MG63 (cell line): Measurements from ENCODE around the gene RNF13. TPM values are rescaled to one million over a fixed set of nuclear protein-coding genes. Genes with fewer than 3 reads are reported as not detected.

Experiments
- DNase-seq: peaks from one replicate; pipeline ENCODE4 v3.0.0-alpha.2; 2020
- H3K27me3 ChIP-seq: fragments of 250-450 bp; sonication (Bioruptor Pico); 2 replicates; pipeline ENCODE4 v1.5.1; 2020; ENCODE audit warnings: mild to moderate bottlenecking, moderate library complexity
- H3K36me3 ChIP-seq: fragments of 250-450 bp; sonication (Bioruptor Pico); 2 replicates; pipeline ENCODE4 v1.5.1; 2020; ENCODE audit warnings: mild to moderate bottlenecking, moderate library complexity
- H3K4me3 ChIP-seq: fragments of 250-450 bp; sonication (Bioruptor Pico); 2 replicates; pipeline ENCODE4 v1.5.1; 2020; ENCODE audit warnings: mild to moderate bottlenecking, moderate library complexity
- H3K9me3 ChIP-seq: fragments of 250-450 bp; sonication (Bioruptor Pico); 2 replicates; pipeline ENCODE4 v1.5.1; 2020; ENCODE audit warnings: mild to moderate bottlenecking, moderate library complexity
- total RNA-seq: library from RNA; depleted of rRNA; stranded (reverse); fragments of >200 nt; shearing (Covaris generic); gene quantifications from 2 replicates; pipeline ENCODE4 v1.2.3, GENCODE V29; 2014; ENCODE audit warnings: low replicate concordance; rRNA removed

Gene RNF13, protein sequence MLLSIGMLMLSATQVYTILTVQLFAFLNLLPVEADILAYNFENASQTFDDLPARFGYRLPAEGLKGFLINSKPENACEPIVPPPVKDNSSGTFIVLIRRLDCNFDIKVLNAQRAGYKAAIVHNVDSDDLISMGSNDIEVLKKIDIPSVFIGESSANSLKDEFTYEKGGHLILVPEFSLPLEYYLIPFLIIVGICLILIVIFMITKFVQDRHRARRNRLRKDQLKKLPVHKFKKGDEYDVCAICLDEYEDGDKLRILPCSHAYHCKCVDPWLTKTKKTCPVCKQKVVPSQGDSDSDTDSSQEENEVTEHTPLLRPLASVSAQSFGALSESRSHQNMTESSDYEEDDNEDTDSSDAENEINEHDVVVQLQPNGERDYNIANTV
- 56.9 and 72.6 TPM in 2 replicates for total RNA-seq

DNA sequence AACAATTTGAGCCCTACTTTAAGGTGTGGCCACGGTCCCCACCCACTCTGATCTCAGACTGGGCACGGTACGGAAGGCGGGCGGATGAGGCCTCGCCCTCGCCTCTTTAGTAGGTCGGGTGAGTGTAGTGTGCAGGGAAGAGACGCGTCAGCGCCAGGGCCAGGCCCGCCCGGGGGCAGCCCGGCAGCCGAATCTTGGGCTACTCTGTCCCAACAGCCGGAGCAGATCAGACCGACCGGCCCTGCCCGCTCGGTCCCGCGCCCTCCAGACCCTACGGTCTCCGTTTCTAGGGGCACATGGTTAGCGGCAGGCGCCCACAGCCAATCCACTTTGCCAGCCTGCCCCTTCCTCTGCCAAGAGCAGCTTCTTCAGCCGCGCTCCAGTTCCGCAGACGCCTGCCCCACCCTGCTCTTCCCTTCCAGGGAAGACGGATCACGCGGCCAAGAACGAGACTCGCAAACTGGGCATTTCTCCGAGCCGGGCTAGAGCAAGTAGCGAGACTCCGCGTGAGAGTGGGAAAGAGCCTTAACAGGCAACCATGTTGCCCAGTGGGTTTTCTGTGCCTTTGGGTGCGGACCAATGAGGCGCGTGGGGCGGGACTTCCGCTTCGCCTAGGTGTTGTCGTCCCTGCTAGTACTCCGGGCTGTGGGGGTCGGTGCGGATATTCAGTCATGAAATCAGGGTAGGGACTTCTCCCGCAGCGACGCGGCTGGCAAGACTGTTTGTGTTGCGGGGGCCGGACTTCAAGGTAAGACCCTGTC lies at the start of gene RNF13:
TSS of gene RNF13 (plus strand) at position 610 of the 761 bp plus-strand sequence. CDS start 32,812 bp downstream, outside the sequence.
- peak; percentile 98 for DNase-seq
- Histone ChIP-seq H3K27me3 (no peaks in the 10 kb centered on the region), H3K36me3 (no peaks in the 10 kb centered on the region; the same call in 1 of the 2 replicates), H3K4me3 (peak within 1 kb of the TSS; percentile 88), H3K9me3 (no peaks in the 10 kb centered on the region)

DNA sequence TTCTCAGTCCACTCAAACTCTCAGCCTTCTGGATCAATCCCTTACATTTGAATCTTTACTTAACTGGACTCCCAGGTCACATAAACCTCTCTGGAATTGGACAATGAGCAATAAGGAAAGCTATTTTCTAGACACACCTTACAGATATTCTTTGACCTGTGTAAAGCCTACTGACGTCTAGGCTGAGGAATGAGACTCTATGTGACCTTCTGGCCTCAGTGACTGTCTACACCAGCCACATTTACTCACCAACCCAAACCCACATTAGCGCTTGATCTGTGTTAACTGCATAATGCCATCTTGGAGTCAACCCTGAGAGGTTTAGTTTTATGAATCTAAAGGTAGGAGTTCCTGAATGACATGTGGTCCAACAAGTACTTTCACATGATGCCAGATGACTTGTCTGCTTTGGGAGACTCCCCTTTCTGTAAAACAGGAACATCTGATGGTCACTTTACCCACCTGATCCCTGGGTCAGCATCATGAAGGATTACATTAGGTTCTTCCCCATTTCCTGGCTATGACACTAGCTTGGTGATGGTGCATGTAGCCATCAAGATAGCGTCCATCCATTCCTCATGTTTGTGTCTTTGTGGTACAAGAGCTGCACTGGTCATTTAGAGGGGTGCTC lies 49.3 kb upstream of the RNF13 start:
- H3K27me3 ChIP-seq, result no peaks in the 10 kb centered on the region
- no peaks in the 10 kb centered on the region for H3K9me3 ChIP-seq
- no peaks in the 10 kb centered on the region for H3K36me3 ChIP-seq
- H3K4me3 ChIP-seq, result no peak overlapping the region
- DNase-seq, result no peak

DNA sequence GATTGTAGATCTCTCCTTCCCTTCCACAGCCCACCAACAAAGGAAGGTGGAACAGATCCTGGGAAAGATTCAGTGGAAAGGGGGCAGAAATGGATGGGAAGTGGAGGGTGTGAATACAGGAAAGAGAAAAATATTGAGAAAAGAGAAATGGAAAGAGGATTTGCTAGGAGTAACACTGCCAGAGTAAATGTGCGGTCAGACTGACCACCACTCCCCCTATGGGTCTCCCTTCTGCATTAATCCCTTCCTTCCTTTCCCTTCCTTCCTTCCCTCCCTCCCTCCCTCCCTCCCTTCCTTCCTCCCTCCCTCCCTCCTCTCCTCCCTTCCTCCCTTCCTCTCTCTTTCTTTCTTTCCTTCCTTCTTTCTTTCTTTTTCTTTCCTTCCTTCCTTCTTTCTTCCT lies 48.7 kb upstream of the RNF13 start:
- Histone ChIP-seq H3K9me3 (no peaks in the 10 kb centered on the region), H3K36me3 (no peaks in the 10 kb centered on the region), H3K4me3 (no peak overlapping the region), H3K27me3 (no peaks in the 10 kb centered on the region)
- DNase-seq, result no peak

DNA sequence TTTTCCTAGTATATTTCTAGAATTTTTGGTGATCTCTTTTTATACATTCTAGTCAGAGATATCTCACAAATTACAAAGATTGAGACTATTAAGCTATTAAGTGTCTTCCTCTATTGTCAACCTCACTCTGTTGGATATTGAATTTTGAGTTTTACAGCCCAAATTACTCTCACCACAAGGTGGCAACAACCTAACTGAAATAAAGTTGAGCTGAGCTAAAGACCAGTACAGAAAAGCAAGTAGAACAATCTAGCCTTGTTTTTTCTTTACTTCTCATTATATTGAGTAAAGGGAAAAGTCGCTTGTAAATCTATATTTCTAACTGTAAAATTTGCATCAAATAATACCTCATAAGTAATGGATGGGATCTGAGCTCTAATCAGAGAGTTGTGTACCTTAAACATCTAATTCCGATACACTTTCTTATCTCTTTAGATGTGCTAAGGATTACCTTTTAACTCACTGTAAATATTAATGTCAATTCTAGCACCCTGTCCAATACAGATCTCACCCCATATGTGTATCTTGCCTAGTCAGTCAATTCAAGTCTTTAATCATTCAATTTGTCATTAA lies 47.2 kb upstream of the RNF13 start:
- H3K9me3 ChIP-seq, result no peaks in the 10 kb centered on the region
- DNase-seq, result no peak
- H3K27me3 ChIP-seq, result no peaks in the 10 kb centered on the region
- no peak overlapping the region for H3K4me3 ChIP-seq
- H3K36me3 ChIP-seq, result no peaks in the 10 kb centered on the region

DNA sequence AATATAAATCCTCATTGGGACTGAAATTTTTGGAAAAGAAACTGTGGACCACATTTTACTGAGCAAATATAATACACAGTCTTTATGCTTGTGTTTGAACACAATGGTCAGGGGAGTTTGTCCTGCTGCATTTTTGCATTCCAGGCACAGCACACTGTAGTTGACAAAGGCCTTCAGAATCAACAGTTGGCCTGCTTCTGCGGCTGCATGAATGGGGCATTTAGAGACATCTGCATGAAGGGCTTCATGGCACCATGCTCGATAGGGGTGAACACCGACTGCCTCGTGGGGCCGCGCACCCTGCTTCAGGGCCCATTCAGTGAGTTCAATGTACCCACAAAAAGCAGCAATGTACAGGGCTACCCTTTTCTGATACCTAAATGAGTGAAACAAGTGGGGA lies 45.3 kb upstream of the RNF13 start:
- Histone ChIP-seq H3K9me3 (no peaks in the 10 kb centered on the region), H3K4me3 (no peak overlapping the region), H3K36me3 (no peaks in the 10 kb centered on the region), H3K27me3 (no peaks in the 10 kb centered on the region)
- no peak for DNase-seq

DNA sequence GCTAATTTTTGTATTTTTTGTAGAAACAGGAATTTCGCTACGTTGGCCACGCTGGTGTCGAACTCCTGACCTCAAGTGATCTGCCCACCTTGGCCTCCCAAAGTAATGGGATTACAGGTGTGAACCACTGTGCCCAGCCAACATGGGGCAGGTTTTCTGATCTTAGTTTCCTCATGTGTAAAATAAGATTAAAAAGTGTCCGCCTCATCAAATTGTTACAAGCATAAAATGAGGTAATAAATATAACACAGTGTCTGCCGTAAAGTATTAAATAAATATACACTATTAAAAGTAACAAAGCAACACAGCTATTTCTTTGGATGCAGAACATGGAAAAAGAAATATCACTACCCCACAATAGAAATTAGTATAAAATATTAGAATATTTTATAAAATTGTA lies 44.3 kb upstream of the RNF13 start:
- no peak overlapping the region for H3K4me3 ChIP-seq
- no peaks in the 10 kb centered on the region for H3K36me3 ChIP-seq
- no peaks in the 10 kb centered on the region for H3K9me3 ChIP-seq
- no peak for DNase-seq
- H3K27me3 ChIP-seq, result no peaks in the 10 kb centered on the region

DNA sequence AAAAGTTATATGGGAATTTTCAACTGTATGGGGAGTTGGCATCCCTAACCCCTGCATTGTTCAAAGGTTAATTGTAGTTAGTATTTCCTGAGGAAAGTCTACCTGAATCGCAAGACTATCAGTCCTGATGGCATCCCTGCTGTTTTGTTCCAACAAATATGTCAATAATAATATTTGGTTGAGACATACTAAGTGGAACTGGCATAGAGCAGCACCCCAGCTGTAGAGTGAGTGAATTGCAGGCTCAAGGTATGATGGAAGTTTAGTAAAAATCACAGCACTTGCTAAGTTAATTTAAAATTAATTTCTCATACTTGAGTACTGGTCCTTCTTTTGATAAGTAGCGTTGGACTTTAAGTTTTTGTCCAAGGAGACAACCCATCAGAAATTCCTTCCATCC lies 42.8 kb upstream of the RNF13 start:
- no peak overlapping the region for H3K4me3 ChIP-seq
- no peak for DNase-seq
- H3K9me3 ChIP-seq, result no peaks in the 10 kb centered on the region
- no peaks in the 10 kb centered on the region for H3K27me3 ChIP-seq
- H3K36me3 ChIP-seq, result no peaks in the 10 kb centered on the region

DNA sequence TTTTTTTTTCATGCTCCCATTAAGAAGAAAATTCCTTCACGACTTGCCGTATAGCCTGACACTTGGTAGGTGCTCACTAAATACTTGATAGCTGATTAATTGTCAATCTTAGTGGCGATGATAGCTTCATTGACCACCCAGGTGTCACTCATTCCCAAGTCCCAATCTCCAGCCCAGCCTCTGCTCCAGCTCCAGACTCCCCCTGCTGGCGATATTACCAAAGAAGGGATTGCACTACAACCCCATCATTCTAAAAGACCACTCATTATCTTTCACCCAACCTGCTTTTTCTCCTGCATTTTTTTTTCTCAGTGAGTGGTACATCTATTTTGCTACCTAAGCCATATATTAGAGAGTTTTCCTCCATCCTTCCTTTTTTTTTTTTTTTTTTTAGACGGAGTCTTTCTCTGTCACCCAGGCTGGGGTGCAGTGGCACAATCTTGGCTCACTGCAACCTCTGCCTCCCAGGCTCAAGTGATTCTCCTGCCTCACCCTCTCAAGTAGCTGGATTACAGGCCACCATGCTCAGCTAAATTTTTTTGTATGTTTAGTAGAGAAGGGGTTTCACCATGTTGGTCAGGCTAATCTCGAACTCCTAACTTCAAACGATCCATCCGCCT lies 41.3 kb upstream of the RNF13 start:
- H3K4me3 ChIP-seq, result no peak overlapping the region
- H3K27me3 ChIP-seq, result no peaks in the 10 kb centered on the region
- peak; percentile 45 for DNase-seq
- H3K36me3 ChIP-seq, result no peaks in the 10 kb centered on the region
- H3K9me3 ChIP-seq, result no peaks in the 10 kb centered on the region

DNA sequence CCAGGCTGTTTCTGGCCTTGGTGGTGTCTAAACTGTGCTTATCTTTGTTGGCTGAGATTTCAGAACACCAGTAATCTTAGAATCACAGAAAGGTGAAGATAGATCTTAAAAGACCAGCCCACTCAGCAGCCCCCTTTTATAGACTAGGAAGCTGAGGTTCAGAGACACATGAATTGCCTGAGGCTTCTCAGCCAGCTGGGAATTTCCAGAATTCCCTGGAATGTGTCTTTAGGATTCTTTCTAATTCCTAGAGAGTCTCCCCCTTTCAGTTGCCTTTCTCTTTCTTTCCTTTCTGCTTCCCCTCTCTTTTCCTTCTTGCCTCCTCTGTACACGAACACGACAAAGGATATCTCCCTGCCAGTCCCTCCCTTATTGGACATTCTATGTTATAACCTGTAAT lies 40.2 kb upstream of the RNF13 start:
- Histone ChIP-seq H3K36me3 (no peaks in the 10 kb centered on the region), H3K27me3 (no peaks in the 10 kb centered on the region), H3K9me3 (no peaks in the 10 kb centered on the region), H3K4me3 (no peak overlapping the region)
- no peak for DNase-seq

DNA sequence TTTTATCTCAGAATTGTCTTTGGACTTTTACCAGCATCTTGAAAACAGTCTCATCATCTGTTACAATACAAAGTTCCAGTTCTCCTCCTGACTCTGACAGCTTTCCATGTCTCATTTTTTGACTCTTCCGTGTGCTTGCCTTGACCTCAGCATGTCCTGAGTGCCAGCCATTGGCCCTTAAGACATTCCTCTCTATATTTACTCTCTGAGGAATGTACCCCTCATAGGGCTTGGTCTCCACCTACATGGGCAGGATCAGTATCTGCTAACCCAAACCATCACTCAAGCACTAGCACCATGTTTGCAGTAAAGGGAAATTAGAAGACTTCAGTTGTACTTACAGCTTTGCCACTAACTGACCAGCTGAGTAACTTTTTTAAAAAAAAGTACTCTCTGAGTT lies 36.8 kb upstream of the RNF13 start:
- Histone ChIP-seq H3K27me3 (no peaks in the 10 kb centered on the region), H3K9me3 (no peaks in the 10 kb centered on the region), H3K36me3 (no peaks in the 10 kb centered on the region), H3K4me3 (no peak overlapping the region)
- no peak for DNase-seq

DNA sequence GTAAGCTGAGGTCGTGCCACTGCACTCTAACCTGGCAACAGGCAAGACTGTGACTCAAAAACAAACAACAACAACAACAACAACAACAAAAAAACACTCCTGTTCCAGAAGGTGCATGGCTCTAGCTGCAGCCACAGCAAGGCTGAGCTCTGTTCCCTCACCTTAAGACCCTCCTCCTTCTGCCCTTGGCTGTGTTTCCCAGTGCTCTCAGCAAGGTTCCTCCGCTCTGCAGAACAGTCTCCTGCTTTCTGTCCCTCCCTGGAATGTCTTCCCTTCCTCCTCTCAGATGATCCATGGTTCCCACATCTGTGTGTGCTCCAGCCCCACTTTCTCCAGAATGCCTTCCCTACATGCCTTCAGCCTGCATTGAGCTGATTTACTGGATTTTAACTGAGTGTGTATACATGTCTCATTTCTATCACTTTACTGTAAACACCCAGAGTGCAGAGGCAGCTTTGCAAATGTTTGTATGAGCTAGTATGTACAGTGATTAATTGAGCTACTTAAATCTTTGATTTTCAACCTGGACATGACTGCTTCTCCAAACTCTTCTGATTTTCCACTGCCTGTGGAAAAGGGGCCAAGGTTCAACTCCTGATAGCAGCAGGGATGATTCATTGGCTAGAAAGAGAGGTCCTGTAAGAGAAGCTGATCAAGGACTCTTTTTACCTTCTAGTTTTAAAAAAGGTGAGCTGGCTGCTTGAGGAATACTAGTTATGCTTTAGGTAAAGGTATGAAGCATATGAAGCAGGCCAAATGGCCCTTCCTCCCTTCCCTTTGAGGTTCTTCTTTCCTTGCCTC lies 35.4 kb upstream of the RNF13 start:
- Histone ChIP-seq H3K9me3 (no peaks in the 10 kb centered on the region), H3K27me3 (no peaks in the 10 kb centered on the region), H3K4me3 (no peak overlapping the region), H3K36me3 (no peaks in the 10 kb centered on the region)
- no peak for DNase-seq

DNA sequence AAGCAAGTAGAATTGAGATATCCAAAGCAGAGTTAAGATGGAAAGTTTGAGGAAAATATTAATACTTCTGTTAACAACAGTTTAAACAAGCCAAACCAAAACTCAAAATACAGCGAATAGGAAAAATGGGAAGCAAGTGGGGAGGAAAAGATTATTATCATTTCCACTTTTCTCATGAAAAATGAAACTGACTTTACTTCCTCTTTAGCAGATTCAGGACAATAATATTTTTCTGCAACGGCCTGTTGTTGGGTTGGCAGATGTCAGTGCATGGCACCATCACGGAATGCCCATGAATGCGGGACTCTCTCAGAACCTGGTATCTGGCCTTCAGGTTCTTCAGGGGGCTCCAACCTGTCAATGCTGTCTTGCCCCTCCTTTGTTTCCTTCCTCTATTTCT lies 31.8 kb upstream of the RNF13 start:
- H3K4me3 ChIP-seq, result no peak overlapping the region
- H3K36me3 ChIP-seq, result no peaks in the 10 kb centered on the region
- no peaks in the 10 kb centered on the region for H3K9me3 ChIP-seq
- no peaks in the 10 kb centered on the region for H3K27me3 ChIP-seq
- no peak for DNase-seq

DNA sequence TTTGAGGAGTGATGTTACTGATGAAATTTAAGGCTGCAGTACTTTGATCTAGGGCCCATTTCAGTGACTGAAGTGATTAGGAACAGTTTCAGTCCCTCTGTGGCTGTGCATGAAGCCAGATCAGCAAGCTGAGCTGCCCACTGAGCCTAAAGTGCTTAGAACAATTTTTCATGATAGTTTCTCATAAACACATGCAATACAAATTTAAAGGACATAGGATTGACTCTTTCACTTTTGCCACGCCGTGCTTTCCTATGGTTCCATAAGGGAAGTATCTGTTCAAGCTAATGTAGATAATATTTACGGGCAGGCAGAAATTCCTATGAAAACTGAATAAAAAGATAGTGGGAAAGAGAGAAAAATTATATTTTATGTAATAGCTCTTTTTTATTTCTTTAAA lies 31.3 kb upstream of the RNF13 start:
- DNase-seq, result no peak
- Histone ChIP-seq H3K9me3 (no peaks in the 10 kb centered on the region), H3K36me3 (no peaks in the 10 kb centered on the region), H3K27me3 (no peaks in the 10 kb centered on the region), H3K4me3 (no peak overlapping the region)

DNA sequence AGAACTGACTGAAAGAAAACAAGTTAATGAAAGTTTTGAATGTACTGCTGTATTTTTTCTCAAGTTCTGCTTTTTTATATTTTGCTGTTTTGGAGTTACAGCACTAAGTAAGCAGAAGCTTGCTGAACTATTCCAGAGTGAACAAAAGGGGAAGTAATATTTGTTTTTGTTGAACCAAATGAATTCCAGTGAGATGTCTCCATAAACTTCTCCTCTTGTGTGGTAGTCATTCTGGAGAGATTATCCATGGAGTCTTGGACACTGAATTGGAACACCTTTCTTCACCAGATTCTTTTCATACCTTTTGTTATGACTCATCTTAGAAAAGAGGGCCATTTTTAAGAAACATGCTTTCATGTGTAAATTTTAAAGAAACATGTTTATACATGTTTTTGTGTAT lies 29.4 kb upstream of the RNF13 start:
- Histone ChIP-seq H3K9me3 (no peaks in the 10 kb centered on the region), H3K4me3 (no peak overlapping the region), H3K27me3 (no peaks in the 10 kb centered on the region), H3K36me3 (no peaks in the 10 kb centered on the region)
- DNase-seq, result no peak

DNA sequence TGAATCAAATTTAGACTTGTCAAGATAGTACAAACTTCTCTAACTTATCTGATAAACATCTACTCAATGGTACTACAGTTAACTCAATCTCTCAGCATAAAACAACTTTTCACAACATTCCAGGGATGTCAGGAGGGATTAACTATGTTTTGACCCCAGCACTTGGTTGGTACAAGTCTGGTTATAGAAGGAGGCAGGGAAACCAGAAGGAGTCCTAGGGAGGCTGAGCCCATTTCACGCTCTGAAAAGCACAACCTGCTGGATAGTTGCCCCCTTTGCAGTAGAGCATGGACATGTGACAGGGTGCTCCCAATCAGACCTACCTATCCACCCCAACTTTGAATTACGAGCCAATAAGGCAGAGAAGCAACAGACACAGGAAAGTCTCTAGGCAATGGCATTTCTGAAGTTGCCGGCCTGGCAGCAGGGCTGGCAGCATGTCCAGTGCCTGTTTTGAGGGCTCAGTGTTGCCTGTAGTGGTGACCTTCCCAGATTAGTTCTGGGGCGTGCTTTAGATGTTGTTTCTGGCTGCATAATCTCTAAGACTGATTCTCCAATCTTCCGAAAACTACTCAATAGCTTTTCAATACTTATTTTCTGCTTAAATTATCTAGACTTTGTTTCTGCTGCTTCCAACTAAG lies 28.8 kb upstream of the RNF13 start:
- H3K4me3 ChIP-seq, result no peak overlapping the region
- no peaks in the 10 kb centered on the region for H3K36me3 ChIP-seq
- H3K9me3 ChIP-seq, result no peaks in the 10 kb centered on the region
- no peaks in the 10 kb centered on the region for H3K27me3 ChIP-seq
- DNase-seq, result peak; percentile 60

DNA sequence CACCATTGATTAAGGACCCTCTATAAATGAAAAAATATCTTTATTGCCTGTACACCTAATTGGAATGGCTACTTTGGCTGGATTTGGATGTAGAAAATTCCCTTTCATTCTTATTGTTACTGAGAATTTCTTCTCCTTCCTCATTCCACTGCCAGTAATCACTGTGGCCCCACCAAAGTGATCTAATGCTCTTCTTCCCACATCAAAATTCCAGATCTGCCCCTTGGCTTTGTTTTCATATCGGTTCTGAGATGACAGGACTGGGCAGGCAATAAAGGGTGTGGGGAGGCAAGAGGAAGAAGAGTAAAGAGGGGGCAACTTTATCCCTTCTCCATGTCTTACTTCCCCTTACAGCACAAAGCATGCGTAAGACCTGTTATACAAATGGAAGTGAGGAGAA lies 22.7 kb upstream of the RNF13 start:
- peak; percentile 18 for DNase-seq
- Histone ChIP-seq H3K4me3 (no peak overlapping the region), H3K36me3 (no peaks in the 10 kb centered on the region), H3K9me3 (no peaks in the 10 kb centered on the region), H3K27me3 (no peaks in the 10 kb centered on the region)
